Left ventricle myocardium inferior (tissue), 1 donor: ENCODE measurements around the gene RALA. TPM values are rescaled to one million over a fixed set of nuclear protein-coding genes. Genes with fewer than 3 reads are reported as not detected.

Experiments
- DNase-seq: peaks from one replicate; pipeline ENCODE4 v3.0.0-alpha.2; 2020
- H3K27ac ChIP-seq: fragments of 200-600 bp; replicated peaks from 2 replicates; pipeline ENCODE4 v1.8.0; 2021
- H3K27me3 ChIP-seq: fragments of 200-600 bp; 2 replicates; pipeline ENCODE4 v1.8.0; 2021; ENCODE audit warnings: low read depth
- H3K36me3 ChIP-seq: fragments of 200-600 bp; 2 replicates; pipeline ENCODE4 v1.8.0; 2021
- H3K4me1 ChIP-seq: fragments of 200-600 bp; 2 replicates; pipeline ENCODE4 v1.8.0; 2021
- H3K4me3 ChIP-seq: fragments of 200-600 bp; 2 replicates; pipeline ENCODE4 v1.8.0; 2021; ENCODE audit warnings: mild to moderate bottlenecking, moderate library complexity
- H3K9me3 ChIP-seq: fragments of 200-600 bp; replicated peaks from 2 replicates; pipeline ENCODE4 v1.8.0; 2021
- CTCF ChIP-seq: fragments of 200-600 bp; IDR thresholded peaks from 2 replicates; pipeline ENCODE4 v1.8.0; 2021; ENCODE audit warnings: antibody characterized with exemption, mild to moderate bottlenecking, borderline replicate concordance
- intact Hi-C: fragments of 100-400 bp; cut with micrococcal nuclease; formaldehyde crosslinking; loops from one replicate; pipeline ENCODE4 v1.11.0; 2022
- total RNA-seq: library from RNA; stranded (reverse); fragmentation: NEBNext Ultra II Directional; extraction: Animal tissue kit (Norgen Biotek cat#: 25700); gene quantifications from one replicate; pipeline ENCODE4 v1.2.1, GENCODE V29; 2021
- donor health status: DM: no; HTN: yes; CAD: no; lungs with severe emphysema.

The RALA gene
- total RNA-seq, 1 donor from 2014 or later: 29.1 TPM

GRCh38 chr7:39624442-39624807 lies 1.1 kb downstream of the RALA start:
- no peak for TF ChIP-seq CTCF
- intact Hi-C loops: loop anchor here (10.0 kb wide), 1 partner anchor 110 kb away; no protein-coding TSS in a partner anchor
- Histone ChIP-seq H3K27ac (peak overlapping the region; percentile 93), H3K27me3 (no peaks in the 10 kb centered on the region), H3K4me1 (peaks cover 71% of the 10 kb centered on the region), H3K36me3 (no peaks in the 10 kb centered on the region), H3K9me3 (no peaks in the 10 kb centered on the region), H3K4me3 (peak overlapping the region; percentile 93)
- DNase-seq: no peak

GRCh38 chr7:39624935-39625694 lies 1.7 kb downstream of the RALA start:
- TF ChIP-seq CTCF: no peak
- Histone ChIP-seq H3K4me3 (peak overlapping the region; percentile 93), H3K27ac (peak overlapping the region; percentile 93), H3K36me3 (no peaks in the 10 kb centered on the region), H3K9me3 (no peaks in the 10 kb centered on the region), H3K4me1 (peaks cover 71% of the 10 kb centered on the region), H3K27me3 (no peaks in the 10 kb centered on the region)
- intact Hi-C loops: loop anchor here (10.0 kb wide), 1 partner anchor 110 kb away; no protein-coding TSS in a partner anchor
- DNase-seq: no peak

GRCh38 chr7:39631736-39632308 lies 8.4 kb downstream of the RALA start:
- TF ChIP-seq CTCF: no peak
- no peak overlapping the region for H3K27ac ChIP-seq
- peaks cover 4% of the 10 kb centered on the region for H3K36me3 ChIP-seq
- intact Hi-C loops: no loop called here
- H3K4me1 ChIP-seq: peaks cover 56% of the 10 kb centered on the region
- no peak for DNase-seq
- H3K4me3 ChIP-seq: no peak overlapping the region
- H3K9me3 ChIP-seq: no peaks in the 10 kb centered on the region
- no peaks in the 10 kb centered on the region for H3K27me3 ChIP-seq

GRCh38 chr7:39633563-39634477 lies 10.4 kb downstream of the RALA start:
- no peak for TF ChIP-seq CTCF
- H3K36me3 ChIP-seq: peaks cover 6% of the 10 kb centered on the region
- no peak overlapping the region for H3K27ac ChIP-seq
- H3K4me3 ChIP-seq: no peak overlapping the region
- DNase-seq: no peak
- intact Hi-C loops: no loop called here
- peaks cover 36% of the 10 kb centered on the region for H3K4me1 ChIP-seq
- H3K9me3 ChIP-seq: no peaks in the 10 kb centered on the region
- no peaks in the 10 kb centered on the region for H3K27me3 ChIP-seq

- Histone ChIP-seq H3K36me3 (peaks cover 6% of the 10 kb centered on the region), H3K9me3 (no peaks in the 10 kb centered on the region), H3K4me3 (no peak overlapping the region), H3K27me3 (no peaks in the 10 kb centered on the region), H3K27ac (no peak overlapping the region), H3K4me1 (peaks cover 37% of the 10 kb centered on the region)
- DNase-seq: no peak
- no peak for TF ChIP-seq CTCF
- intact Hi-C loops: no loop called here
Measured at GRCh38 chr7:39634478-39634805, 11.1 kb downstream of the RALA start.
